Measurements from ENCODE around the gene GRIN2C.

DNA sequence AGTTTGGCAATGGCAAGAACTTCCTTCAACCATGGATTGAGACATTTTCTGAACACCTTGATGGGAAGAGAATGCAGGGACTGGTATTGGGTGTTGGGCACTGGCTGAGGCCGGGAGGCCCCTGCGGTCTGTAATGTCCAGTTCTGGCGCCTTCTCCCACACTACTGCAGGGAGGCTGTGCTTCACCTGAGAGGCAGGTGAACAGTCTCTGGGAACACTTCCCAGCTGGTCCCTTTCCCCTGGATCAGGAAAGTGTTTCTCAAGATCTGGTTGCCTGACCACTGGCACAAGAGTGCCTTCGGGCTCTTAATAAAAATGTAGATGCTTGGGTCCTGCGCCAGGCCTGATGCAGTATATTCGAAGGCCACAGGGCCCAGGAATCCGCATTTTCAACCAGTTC lies 55.0 kb downstream of the GRIN2C start:
- TF ChIP-seq, protein P1, sequence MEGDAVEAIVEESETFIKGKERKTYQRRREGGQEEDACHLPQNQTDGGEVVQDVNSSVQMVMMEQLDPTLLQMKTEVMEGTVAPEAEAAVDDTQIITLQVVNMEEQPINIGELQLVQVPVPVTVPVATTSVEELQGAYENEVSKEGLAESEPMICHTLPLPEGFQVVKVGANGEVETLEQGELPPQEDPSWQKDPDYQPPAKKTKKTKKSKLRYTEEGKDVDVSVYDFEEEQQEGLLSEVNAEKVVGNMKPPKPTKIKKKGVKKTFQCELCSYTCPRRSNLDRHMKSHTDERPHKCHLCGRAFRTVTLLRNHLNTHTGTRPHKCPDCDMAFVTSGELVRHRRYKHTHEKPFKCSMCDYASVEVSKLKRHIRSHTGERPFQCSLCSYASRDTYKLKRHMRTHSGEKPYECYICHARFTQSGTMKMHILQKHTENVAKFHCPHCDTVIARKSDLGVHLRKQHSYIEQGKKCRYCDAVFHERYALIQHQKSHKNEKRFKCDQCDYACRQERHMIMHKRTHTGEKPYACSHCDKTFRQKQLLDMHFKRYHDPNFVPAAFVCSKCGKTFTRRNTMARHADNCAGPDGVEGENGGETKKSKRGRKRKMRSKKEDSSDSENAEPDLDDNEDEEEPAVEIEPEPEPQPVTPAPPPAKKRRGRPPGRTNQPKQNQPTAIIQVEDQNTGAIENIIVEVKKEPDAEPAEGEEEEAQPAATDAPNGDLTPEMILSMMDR (IDR thresholded peaks at IDR 0.05; ENCODE audit: borderline replicate concordance, extremely low read depth, low read length, poor library complexity, severe bottlenecking): no peak
- no peak for TF ChIP-seq EZH2 (IDR thresholded peaks at IDR 0.05; ENCODE audit: borderline replicate concordance, low read depth, low read length, severe bottlenecking)

Data from DND-41 (cell line).